DMS 273 (cell line): ENCODE measurements around the gene OR4D9.
A peak's percentile ranks its signal among the peaks of the same experiment; 100 is the strongest.
"Not testable (repeated sequence)": the region's sequence is repeated elsewhere in the genome, so short reads cannot be mapped to it uniquely, and the experiment has no call there.

Source experiments
- DNase-seq: peaks from one replicate; lab custom pipeline; 2025; ENCODE audit not compliant: unreplicated experiment; lab: John Stamatoyannopoulos, UW

Gene OR4D9

GRCh38 chr11:59510941-59511589 is at the start of gene OR4D9:
Gene OR4D9, plus strand, starts transcription at chr11:59511539. Its CDS starts 3,374 bp downstream, at chr11:59514913.
- DNase-seq, result no peak

GRCh38 chr11:59463190-59463641 is 48.1 kb upstream of the OR4D9 start:
- DNase-seq, result peak; percentile 31

GRCh38 chr11:59473015-59473414 is 38.3 kb upstream of the OR4D9 start, which contains the start of gene OR4D10:
Gene OR4D10, plus strand, starts transcription at chr11:59473315. Its CDS starts 4,115 bp downstream, at chr11:59477430.
- DNase-seq, result no peak

GRCh38 chr11:59475176-59475575 is 36.2 kb upstream of the OR4D9 start:
- DNase-seq, result no peak

GRCh38 chr11:59479906-59480305 is 31.4 kb upstream of the OR4D9 start:
- no peak for DNase-seq

- DNase-seq, result no peak
Measured at GRCh38 chr11:59480359-59480758, 31.0 kb upstream of the OR4D9 start.

- no peak for DNase-seq
Measured at GRCh38 chr11:59501931-59502330, 9.4 kb upstream of the OR4D9 start.

GRCh38 chr11:59503276-59503675 is 8.1 kb upstream of the OR4D9 start, which contains the start of gene OR4D11:
Gene OR4D11, plus strand, starts transcription at chr11:59503576. Its CDS starts 0 bp downstream, at chr11:59503576.
- DNase-seq, result no peak

GRCh38 chr11:59511675-59512074 is 336 bp downstream of the OR4D9 start:
- no peak for DNase-seq

GRCh38 chr11:59520139-59520538 is 8.8 kb downstream of the OR4D9 start:
- not testable (repeated sequence) for DNase-seq

- no peak for DNase-seq
Measured at GRCh38 chr11:59520741-59521140, 9.4 kb downstream of the OR4D9 start.

GRCh38 chr11:59523541-59523940 is 12.2 kb downstream of the OR4D9 start:
- peak; percentile 3 for DNase-seq

GRCh38 chr11:59528711-59529110 is 17.4 kb downstream of the OR4D9 start:
- DNase-seq, result no peak

GRCh38 chr11:59532620-59533019 is 21.3 kb downstream of the OR4D9 start:
- no peak for DNase-seq

- no peak for DNase-seq
Measured at GRCh38 chr11:59534676-59535075, 23.3 kb downstream of the OR4D9 start.

- no peak for DNase-seq
Measured at GRCh38 chr11:59542142-59542810, 30.9 kb downstream of the OR4D9 start.

- not testable (repeated sequence) for DNase-seq
Measured at GRCh38 chr11:59543713-59544112, 32.4 kb downstream of the OR4D9 start.

GRCh38 chr11:59544869-59545178 is 33.5 kb downstream of the OR4D9 start:
- no peak for DNase-seq

GRCh38 chr11:59545179-59546020 is 34.1 kb downstream of the OR4D9 start:
- DNase-seq, result no peak

- not testable (repeated sequence) for DNase-seq
Measured at GRCh38 chr11:59547605-59548308, 36.4 kb downstream of the OR4D9 start.

- no peak for DNase-seq
Measured at GRCh38 chr11:59548309-59548656, 36.9 kb downstream of the OR4D9 start.
